SHP77 (cell line): ENCODE measurements around the gene MAP3K8.
"Not testable (repeated sequence)": the region's sequence is repeated elsewhere in the genome, so short reads cannot be mapped to it uniquely, and the experiment has no call there.

Experiments used
- DNase-seq, 2 experiments: peaks; one replicate each; lab custom pipeline; 2025; lab: John Stamatoyannopoulos, UW

Gene MAP3K8

GRCh38 chr10:30447125-30447799 is 13.3 kb downstream of the MAP3K8 start:
- no peak for DNase-seq

- no peak for DNase-seq
Observed at GRCh38 chr10:30448092-30448491, 14.1 kb downstream of the MAP3K8 start.

- DNase-seq: no peak
Observed at GRCh38 chr10:30453764-30454527, 20.0 kb downstream of the MAP3K8 start.

- DNase-seq: no peak
Observed at GRCh38 chr10:30454744-30455510, 20.9 kb downstream of the MAP3K8 start.

- no peak for DNase-seq
Observed at GRCh38 chr10:30455816-30456215, 21.8 kb downstream of the MAP3K8 start.

- no peak for DNase-seq
Observed at GRCh38 chr10:30456266-30456665, 22.3 kb downstream of the MAP3K8 start.

- DNase-seq: no peak
Observed at GRCh38 chr10:30459283-30459682, 25.3 kb downstream of the MAP3K8 start.

- DNase-seq: no peak
Observed at GRCh38 chr10:30460121-30460520, 26.1 kb downstream of the MAP3K8 start.

- DNase-seq: no peak
Observed at GRCh38 chr10:30462513-30462912, 28.5 kb downstream of the MAP3K8 start.

- DNase-seq: no peak
Observed at GRCh38 chr10:30463944-30464451, 30.0 kb downstream of the MAP3K8 start.

- no peak for DNase-seq
Observed at GRCh38 chr10:30464675-30465074, 30.7 kb downstream of the MAP3K8 start.

GRCh38 chr10:30466445-30466844 is 32.5 kb downstream of the MAP3K8 start:
- DNase-seq: no peak

- no peak for DNase-seq
Observed at GRCh38 chr10:30467651-30468338, 33.8 kb downstream of the MAP3K8 start.

GRCh38 chr10:30472414-30473155 is 38.6 kb downstream of the MAP3K8 start:
- DNase-seq: no peak

GRCh38 chr10:30475515-30475914 is 41.5 kb downstream of the MAP3K8 start:
- DNase-seq: not testable (repeated sequence)

- DNase-seq: no peak
Observed at GRCh38 chr10:30476511-30477155, 42.6 kb downstream of the MAP3K8 start.

- DNase-seq: not testable (repeated sequence)
Observed at GRCh38 chr10:30479513-30479912, 45.5 kb downstream of the MAP3K8 start.

GRCh38 chr10:30481603-30482002 is 47.6 kb downstream of the MAP3K8 start:
- no peak for DNase-seq

- no peak for DNase-seq
Observed at GRCh38 chr10:30488316-30488715, 54.3 kb downstream of the MAP3K8 start.

- DNase-seq: no peak
Observed at GRCh38 chr10:30489346-30489745, 55.4 kb downstream of the MAP3K8 start.
